Measurements from ENCODE around the gene CIB4. TPM values are rescaled to one million over a fixed set of nuclear protein-coding genes. Genes with fewer than 3 reads are reported as not detected.
"Not testable (repeated sequence)": the region's sequence is repeated elsewhere in the genome, so short reads cannot be mapped to it uniquely, and the experiment has no call there.

CIB4 gene
- total and polyA plus RNA-seq, 7 experiments from 2014 or later, result not detected

DNA sequence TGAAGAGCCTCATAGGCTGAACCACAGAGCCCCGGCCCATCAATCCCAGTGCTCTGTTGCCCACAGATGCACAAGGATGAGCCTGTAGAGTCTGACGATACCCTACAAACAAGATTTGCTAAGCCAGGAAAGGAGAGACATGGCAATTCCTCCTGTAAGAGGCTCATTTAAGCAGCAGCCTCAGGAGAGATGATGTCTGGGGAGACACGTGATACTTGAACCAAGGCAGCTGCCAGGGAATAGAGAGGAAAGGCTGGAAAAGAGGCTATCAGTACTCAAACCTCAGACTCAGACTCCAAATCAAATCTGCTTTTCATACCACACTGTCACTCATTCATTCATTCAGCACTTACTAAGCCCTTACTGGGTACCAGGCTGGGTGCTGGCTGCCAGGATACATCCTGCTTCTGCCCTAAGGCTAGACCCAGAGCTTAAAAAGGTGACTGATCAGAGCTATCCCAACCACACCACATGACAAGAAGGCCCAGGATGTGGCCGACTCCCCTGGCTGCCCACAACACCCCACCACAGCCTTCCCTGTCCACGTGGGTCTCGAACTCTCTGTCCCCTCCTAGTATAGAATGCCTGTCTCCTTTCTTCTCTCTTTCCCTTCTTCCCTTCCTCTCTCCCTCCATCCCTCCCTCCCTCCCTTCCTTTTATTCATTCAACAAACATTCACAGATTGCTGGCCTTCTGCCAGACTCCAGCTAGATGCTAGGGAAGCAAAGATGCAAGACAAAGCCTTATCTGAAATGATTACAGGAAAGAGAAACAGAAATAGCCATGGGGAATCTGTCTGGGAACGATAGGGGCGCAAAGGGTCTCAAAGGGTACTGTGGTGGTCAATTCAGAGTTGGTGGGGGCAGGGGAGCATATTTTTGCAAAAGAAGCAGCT, 27.9 kb upstream of the CIB4 start:
- H3K4me1 Mint-ChIP-seq, result peaks cover 0 to 2% (median 0%) of the 10 kb centered on the region in 7 donors
- intact Hi-C loops (cut with micrococcal nuclease), result no loop called here
- Histone ChIP-seq H3K27me3 (ENCODE audit: control insufficient read depth in 2 of 2, insufficient read depth in 2 of 2, low read length in 2 of 2) (no peaks in the 10 kb centered on the region), H3K9me3 (ENCODE audit: control insufficient read depth in 2 of 3, low read length in 3 of 3) (no peaks in the 10 kb centered on the region), H3K4me3 (ENCODE audit: low read length) (no peak overlapping the region), H3K27ac (ENCODE audit: low read depth, low read length) (no peak overlapping the region), H3K36me3 (ENCODE audit: control insufficient read depth in 2 of 3, insufficient read depth in 3 of 3, low read length in 3 of 3) (no peaks in the 10 kb centered on the region), H3K4me1 (ENCODE audit: control insufficient read depth in 2 of 2, insufficient read depth in 2 of 2, low read length in 2 of 2) (no peaks in the 10 kb centered on the region)
- no peak overlapping the region for H3K4me3 Mint-ChIP-seq
- peaks cover 0 to 5% (median 0%) of the 10 kb centered on the region in 5 donors for H3K36me3 Mint-ChIP-seq
- H3K9me3 Mint-ChIP-seq, result peaks cover 0 to 14% (median 0%) of the 10 kb centered on the region in 11 donors
- ChIA-PET CTCF (no interaction called here), POLR2A (no interaction called here)
- no peak for ATAC-seq
- no peak for DNase-seq
- peaks cover 17 to 52% (median 42%) of the 10 kb centered on the region in 5 donors for H3K27me3 Mint-ChIP-seq
- H3K27ac Mint-ChIP-seq, result no peak overlapping the region

GRCh38 chr2:26668041-26668440, 26.9 kb upstream of the CIB4 start:
- H3K9me3 ChIP-seq (ENCODE audit: control insufficient read depth in 2 of 3, low read length in 3 of 3), result no peaks in the 10 kb centered on the region
- peaks cover 17 to 51% (median 44%) of the 10 kb centered on the region in 5 donors for H3K27me3 Mint-ChIP-seq
- H3K4me1 Mint-ChIP-seq, result peaks cover 0 to 2% (median 0%) of the 10 kb centered on the region in 7 donors
- DNase-seq (no peak), ATAC-seq (no peak)
- H3K36me3 Mint-ChIP-seq, result peaks cover 0 to 5% (median 0%) of the 10 kb centered on the region in 5 donors
- H3K4me3 Mint-ChIP-seq, result no peak overlapping the region
- H3K4me3 ChIP-seq (ENCODE audit: low read length), result no peak overlapping the region
- intact Hi-C loops (cut with micrococcal nuclease), result no loop called here
- no peaks in the 10 kb centered on the region for H3K27me3 ChIP-seq (ENCODE audit: control insufficient read depth in 2 of 2, insufficient read depth in 2 of 2, low read length in 2 of 2)
- peaks cover 0 to 14% (median 0%) of the 10 kb centered on the region in 11 donors for H3K9me3 Mint-ChIP-seq
- H3K27ac Mint-ChIP-seq, result no peak overlapping the region
- ChIA-PET POLR2A (no interaction called here), CTCF (no interaction called here)
- H3K4me1 ChIP-seq (ENCODE audit: control insufficient read depth in 2 of 2, insufficient read depth in 2 of 2, low read length in 2 of 2), result no peaks in the 10 kb centered on the region
- H3K27ac ChIP-seq (ENCODE audit: low read depth, low read length), result no peak overlapping the region
- H3K36me3 ChIP-seq (ENCODE audit: control insufficient read depth in 2 of 3, insufficient read depth in 3 of 3, low read length in 3 of 3), result no peaks in the 10 kb centered on the region

GRCh38 chr2:26666671-26667070, 25.5 kb upstream of the CIB4 start:
- no peak for ATAC-seq
- intact Hi-C loops (cut with micrococcal nuclease), result no loop called here
- H3K27me3 ChIP-seq (ENCODE audit: control insufficient read depth in 2 of 2, insufficient read depth in 2 of 2, low read length in 2 of 2), result no peaks in the 10 kb centered on the region
- H3K27ac ChIP-seq (ENCODE audit: low read depth, low read length), result no peak overlapping the region
- H3K4me3 Mint-ChIP-seq, result no peak overlapping the region
- no peaks in the 10 kb centered on the region for H3K4me1 ChIP-seq (ENCODE audit: control insufficient read depth in 2 of 2, insufficient read depth in 2 of 2, low read length in 2 of 2)
- CTCF ChIA-PET, result no interaction called here
- peaks cover 0 to 14% (median 0%) of the 10 kb centered on the region in 11 donors for H3K9me3 Mint-ChIP-seq
- H3K4me1 Mint-ChIP-seq, result peaks cover 0 to 2% (median 0%) of the 10 kb centered on the region in 7 donors
- peaks cover 17 to 46% (median 43%) of the 10 kb centered on the region in 5 donors for H3K27me3 Mint-ChIP-seq
- no peak overlapping the region for H3K4me3 ChIP-seq (ENCODE audit: low read length)
- no peak for DNase-seq
- H3K27ac Mint-ChIP-seq, result no peak overlapping the region
- H3K36me3 ChIP-seq (ENCODE audit: control insufficient read depth in 2 of 3, insufficient read depth in 3 of 3, low read length in 3 of 3), result no peaks in the 10 kb centered on the region
- no peaks in the 10 kb centered on the region for H3K9me3 ChIP-seq (ENCODE audit: control insufficient read depth in 2 of 3, low read length in 3 of 3)
- peaks cover 0 to 5% (median 0%) of the 10 kb centered on the region in 5 donors for H3K36me3 Mint-ChIP-seq
- POLR2A ChIA-PET, result no interaction called here

DNA sequence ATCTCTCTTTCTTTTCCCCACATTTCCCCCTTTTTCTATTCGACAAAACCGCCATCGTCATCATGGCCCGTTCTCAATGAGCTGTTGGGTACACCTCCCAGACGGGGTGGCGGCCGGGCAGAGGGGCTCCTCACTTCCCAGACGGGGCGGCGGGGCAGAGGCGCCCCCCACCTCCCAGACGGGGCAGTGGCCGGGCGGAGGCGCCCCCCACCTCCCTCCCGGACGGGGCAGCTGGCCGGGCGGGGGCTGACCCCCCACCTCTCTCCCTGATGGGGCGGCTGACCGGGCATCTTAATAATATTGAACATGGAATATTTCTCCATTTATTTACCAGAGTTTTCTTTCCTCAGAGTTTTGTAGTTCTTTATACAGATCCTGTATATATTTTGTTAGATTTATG, 24.1 kb upstream of the CIB4 start:
- H3K27ac Mint-ChIP-seq; ATAC-seq; H3K36me3 Mint-ChIP-seq; intact Hi-C loops (cut with micrococcal nuclease); CTCF ChIA-PET; DNase-seq; H3K27me3 ChIP-seq (ENCODE audit: control insufficient read depth in 2 of 2, insufficient read depth in 2 of 2, low read length in 2 of 2); H3K36me3 ChIP-seq (ENCODE audit: control insufficient read depth in 2 of 3, insufficient read depth in 3 of 3, low read length in 3 of 3); H3K9me3 ChIP-seq (ENCODE audit: control insufficient read depth in 2 of 3, low read length in 3 of 3); H3K4me3 Mint-ChIP-seq; H3K4me1 Mint-ChIP-seq; H3K27ac ChIP-seq (ENCODE audit: low read depth, low read length); H3K4me3 ChIP-seq (ENCODE audit: low read length); H3K4me1 ChIP-seq (ENCODE audit: control insufficient read depth in 2 of 2, insufficient read depth in 2 of 2, low read length in 2 of 2); POLR2A ChIA-PET: not testable (repeated sequence)
- Mint-ChIP-seq H3K27me3 (peaks cover 22 to 49% (median 37%) of the 10 kb centered on the region in 5 donors), H3K9me3 (peaks cover 0 to 26% (median 11%) of the 10 kb centered on the region in 11 donors)

- no peak overlapping the region for H3K4me3 Mint-ChIP-seq
- no peaks in the 10 kb centered on the region for H3K4me1 ChIP-seq (ENCODE audit: control insufficient read depth in 2 of 2, insufficient read depth in 2 of 2, low read length in 2 of 2)
- intact Hi-C loops (cut with micrococcal nuclease), result no loop called here
- no peak overlapping the region for H3K27ac Mint-ChIP-seq
- ChIA-PET POLR2A (no interaction called here), CTCF (no interaction called here)
- H3K4me1 Mint-ChIP-seq, result no peaks in the 10 kb centered on the region
- H3K36me3 Mint-ChIP-seq, result no peaks in the 10 kb centered on the region
- H3K9me3 Mint-ChIP-seq, result peaks cover 4 to 32% (median 22%) of the 10 kb centered on the region in 11 donors
- H3K4me3 ChIP-seq (ENCODE audit: low read length), result no peak overlapping the region
- H3K27me3 ChIP-seq (ENCODE audit: control insufficient read depth in 2 of 2, insufficient read depth in 2 of 2, low read length in 2 of 2), result no peaks in the 10 kb centered on the region
- ATAC-seq, result no peak
- no peak overlapping the region for H3K27ac ChIP-seq (ENCODE audit: low read depth, low read length)
- H3K36me3 ChIP-seq (ENCODE audit: control insufficient read depth in 2 of 3, insufficient read depth in 3 of 3, low read length in 3 of 3), result no peaks in the 10 kb centered on the region
- H3K9me3 ChIP-seq (ENCODE audit: control insufficient read depth in 2 of 3, low read length in 3 of 3), result no peaks in the 10 kb centered on the region
- H3K27me3 Mint-ChIP-seq, result peaks cover 11 to 28% (median 19%) of the 10 kb centered on the region in 5 donors
- DNase-seq, result no peak
These were observed 19.3 kb upstream of the CIB4 start for GRCh38 chr2:26660363-26660962.

- Mint-ChIP-seq H3K27ac (no peak overlapping the region), H3K9me3 (peaks cover 4 to 31% (median 22%) of the 10 kb centered on the region in 11 donors), H3K27me3 (peaks cover 11 to 27% (median 18%) of the 10 kb centered on the region in 5 donors), H3K36me3 (no peaks in the 10 kb centered on the region), H3K4me3 (no peak overlapping the region), H3K4me1 (no peaks in the 10 kb centered on the region)
- Histone ChIP-seq H3K27me3 (ENCODE audit: control insufficient read depth in 2 of 2, insufficient read depth in 2 of 2, low read length in 2 of 2) (no peaks in the 10 kb centered on the region), H3K36me3 (ENCODE audit: control insufficient read depth in 2 of 3, insufficient read depth in 3 of 3, low read length in 3 of 3) (no peaks in the 10 kb centered on the region), H3K4me3 (ENCODE audit: low read length) (no peak overlapping the region), H3K4me1 (ENCODE audit: control insufficient read depth in 2 of 2, insufficient read depth in 2 of 2, low read length in 2 of 2) (no peaks in the 10 kb centered on the region), H3K27ac (ENCODE audit: low read depth, low read length) (no peak overlapping the region), H3K9me3 (ENCODE audit: control insufficient read depth in 2 of 3, low read length in 3 of 3) (no peaks in the 10 kb centered on the region)
- intact Hi-C loops (cut with micrococcal nuclease), result no loop called here
- ATAC-seq (no peak), DNase-seq (no peak)
- CTCF ChIA-PET, result no interaction called here
- POLR2A ChIA-PET, result no interaction called here
These were observed 17.7 kb upstream of the CIB4 start for GRCh38 chr2:26658691-26659346.

Measured in naive thymus-derived CD4-positive, alpha-beta T cell (primary cell).